Measurements from ENCODE around the gene UTS2.

UTS2 gene

GRCh38 chr1:7853684-7854026 is 790 bp upstream of the UTS2 start:
- Histone ChIP-seq H3K27me3 (ENCODE audit: insufficient read depth, insufficient read length) (no peaks in the 10 kb centered on the region), H3K9me3 (ENCODE audit: insufficient read depth, low read length) (no peaks in the 10 kb centered on the region), H3K4me3 (ENCODE audit: insufficient read length, low read depth) (no peak overlapping the region), H3K36me3 (ENCODE audit: insufficient read depth, insufficient read length, low read length) (no peaks in the 10 kb centered on the region), H3K9ac (ENCODE audit: insufficient read length, low read depth) (no peak overlapping the region), H3K4me1 (ENCODE audit: insufficient read depth, insufficient read length) (no peaks in the 10 kb centered on the region)
- TF ChIP-seq YY1 (IDR thresholded peaks at IDR 0.05; ENCODE audit: insufficient read depth, insufficient read length) (no peak), ZNF274 (IDR thresholded peaks at IDR 0.05; ENCODE audit: low read depth, low read length) (no peak), SUZ12 (IDR thresholded peaks at IDR 0.05; ENCODE audit: extremely low read depth, insufficient read depth, insufficient read length) (no peak)
- no peak for DNase-seq (ENCODE audit: low read depth, low spot score)

GRCh38 chr1:7850786-7851185 is 2.1 kb downstream of the UTS2 start:
- DNase-seq (ENCODE audit: low read depth, low spot score): no peak
- no peaks in the 10 kb centered on the region for H3K9me3 ChIP-seq (ENCODE audit: insufficient read depth, low read length)
- TF ChIP-seq YY1 (IDR thresholded peaks at IDR 0.05; ENCODE audit: insufficient read depth, insufficient read length) (no peak), ZNF274 (IDR thresholded peaks at IDR 0.05; ENCODE audit: low read depth, low read length) (no peak), SUZ12 (IDR thresholded peaks at IDR 0.05; ENCODE audit: extremely low read depth, insufficient read depth, insufficient read length) (no peak)
- no peaks in the 10 kb centered on the region for H3K27me3 ChIP-seq (ENCODE audit: insufficient read depth, insufficient read length)
- H3K4me1 ChIP-seq (ENCODE audit: insufficient read depth, insufficient read length): no peaks in the 10 kb centered on the region
- H3K9ac ChIP-seq (ENCODE audit: insufficient read length, low read depth): no peak overlapping the region
- no peak overlapping the region for H3K4me3 ChIP-seq (ENCODE audit: insufficient read length, low read depth)
- no peaks in the 10 kb centered on the region for H3K36me3 ChIP-seq (ENCODE audit: insufficient read depth, insufficient read length, low read length)

- Histone ChIP-seq H3K36me3 (ENCODE audit: insufficient read depth, insufficient read length, low read length) (no peaks in the 10 kb centered on the region), H3K4me1 (ENCODE audit: insufficient read depth, insufficient read length) (no peaks in the 10 kb centered on the region), H3K9me3 (ENCODE audit: insufficient read depth, low read length) (no peaks in the 10 kb centered on the region), H3K27me3 (ENCODE audit: insufficient read depth, insufficient read length) (no peaks in the 10 kb centered on the region), H3K4me3 (ENCODE audit: insufficient read length, low read depth) (no peak overlapping the region), H3K9ac (ENCODE audit: insufficient read length, low read depth) (no peak overlapping the region)
- TF ChIP-seq YY1 (IDR thresholded peaks at IDR 0.05; ENCODE audit: insufficient read depth, insufficient read length): no peak
- TF ChIP-seq ZNF274 (IDR thresholded peaks at IDR 0.05; ENCODE audit: low read depth, low read length): no peak
- TF ChIP-seq SUZ12 (IDR thresholded peaks at IDR 0.05; ENCODE audit: extremely low read depth, insufficient read depth, insufficient read length): no peak
- no peak for DNase-seq (ENCODE audit: low read depth, low spot score)
Observed at GRCh38 chr1:7847599-7847998, 5.3 kb downstream of the UTS2 start.

DNA sequence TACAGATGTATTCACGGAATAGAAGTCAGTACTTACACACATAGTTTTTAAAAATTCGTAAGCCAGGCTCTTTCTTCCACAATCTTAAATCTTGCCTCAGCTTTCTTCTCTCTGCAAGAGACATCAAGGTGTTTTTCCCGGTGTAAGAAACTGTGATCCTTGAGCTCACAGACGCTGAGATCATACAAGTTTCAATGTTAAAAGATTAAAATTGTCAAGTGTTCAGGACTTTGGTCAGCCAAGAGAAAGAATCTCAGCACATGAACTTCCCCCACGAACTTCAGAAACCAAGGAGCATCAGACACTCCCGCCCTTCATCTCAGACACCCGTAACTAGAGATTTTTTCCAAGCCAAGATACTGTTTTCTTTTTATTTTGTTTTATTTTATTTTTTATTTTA is 6.2 kb downstream of the UTS2 start:
- no peak for TF ChIP-seq ZNF274 (IDR thresholded peaks at IDR 0.05; ENCODE audit: low read depth, low read length)
- H3K9ac ChIP-seq (ENCODE audit: insufficient read length, low read depth): no peak overlapping the region
- H3K4me3 ChIP-seq (ENCODE audit: insufficient read length, low read depth): no peak overlapping the region
- no peaks in the 10 kb centered on the region for H3K27me3 ChIP-seq (ENCODE audit: insufficient read depth, insufficient read length)
- no peaks in the 10 kb centered on the region for H3K36me3 ChIP-seq (ENCODE audit: insufficient read depth, insufficient read length, low read length)
- H3K9me3 ChIP-seq (ENCODE audit: insufficient read depth, low read length): no peaks in the 10 kb centered on the region
- no peak for DNase-seq (ENCODE audit: low read depth, low spot score)
- no peaks in the 10 kb centered on the region for H3K4me1 ChIP-seq (ENCODE audit: insufficient read depth, insufficient read length)

DNA sequence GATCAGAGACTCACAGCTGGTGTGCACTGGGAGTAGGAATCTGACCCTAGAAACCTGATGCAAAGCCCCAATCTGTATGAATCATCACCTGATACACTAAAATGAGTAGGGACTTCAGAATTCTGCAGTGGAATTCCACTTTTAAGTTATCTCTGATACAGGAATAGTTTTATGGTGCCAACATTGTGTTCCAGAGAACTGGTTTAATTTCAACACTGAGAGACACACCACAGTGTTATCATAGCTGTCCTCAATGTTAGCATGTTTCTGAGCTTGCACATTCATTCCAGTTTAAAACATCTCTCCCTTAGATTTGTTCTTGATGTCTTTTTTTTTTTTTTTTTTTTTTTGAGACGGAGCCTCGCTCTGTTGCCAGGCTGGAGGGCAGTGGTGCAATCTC is 7.1 kb downstream of the UTS2 start:
- Histone ChIP-seq H3K4me1 (ENCODE audit: insufficient read depth, insufficient read length) (no peaks in the 10 kb centered on the region), H3K36me3 (ENCODE audit: insufficient read depth, insufficient read length, low read length) (no peaks in the 10 kb centered on the region), H3K9me3 (ENCODE audit: insufficient read depth, low read length) (no peaks in the 10 kb centered on the region), H3K9ac (ENCODE audit: insufficient read length, low read depth) (no peak overlapping the region), H3K4me3 (ENCODE audit: insufficient read length, low read depth) (no peak overlapping the region), H3K27me3 (ENCODE audit: insufficient read depth, insufficient read length) (no peaks in the 10 kb centered on the region)
- TF ChIP-seq YY1 (IDR thresholded peaks at IDR 0.05; ENCODE audit: insufficient read depth, insufficient read length) (no peak), ZNF274 (IDR thresholded peaks at IDR 0.05; ENCODE audit: low read depth, low read length) (no peak), SUZ12 (IDR thresholded peaks at IDR 0.05; ENCODE audit: extremely low read depth, insufficient read depth, insufficient read length) (no peak)
- DNase-seq (ENCODE audit: low read depth, low spot score): no peak

DNA sequence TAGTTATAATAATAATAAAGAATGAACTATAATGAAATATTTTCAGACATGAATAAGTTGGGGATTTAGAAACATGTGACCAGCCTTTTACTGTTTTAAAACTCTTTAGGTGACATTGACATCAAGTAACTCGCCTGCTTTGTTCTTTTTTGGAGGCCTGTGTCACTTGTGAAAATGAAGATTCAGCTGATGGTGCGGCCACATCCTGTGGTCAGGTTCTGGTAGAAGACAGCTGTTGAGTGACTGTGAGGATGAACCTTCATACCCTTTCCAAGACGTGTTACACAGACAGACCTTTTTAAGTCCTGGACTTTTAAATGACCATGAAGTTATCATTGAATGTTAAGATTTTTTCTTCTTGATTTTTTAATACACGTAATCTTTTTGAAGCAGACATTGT is 10.3 kb downstream of the UTS2 start:
- Histone ChIP-seq H3K27me3 (ENCODE audit: insufficient read depth, insufficient read length) (no peaks in the 10 kb centered on the region), H3K4me1 (ENCODE audit: insufficient read depth, insufficient read length) (no peaks in the 10 kb centered on the region), H3K36me3 (ENCODE audit: insufficient read depth, insufficient read length, low read length) (no peaks in the 10 kb centered on the region), H3K9ac (ENCODE audit: insufficient read length, low read depth) (no peak overlapping the region), H3K9me3 (ENCODE audit: insufficient read depth, low read length) (peaks cover 6% of the 10 kb centered on the region; the same call in 1 of the 2 replicates), H3K4me3 (ENCODE audit: insufficient read length, low read depth) (no peak overlapping the region)
- TF ChIP-seq SUZ12 (IDR thresholded peaks at IDR 0.05; ENCODE audit: extremely low read depth, insufficient read depth, insufficient read length) (no peak), ZNF274 (IDR thresholded peaks at IDR 0.05; ENCODE audit: low read depth, low read length) (no peak), YY1 (IDR thresholded peaks at IDR 0.05; ENCODE audit: insufficient read depth, insufficient read length) (no peak)
- no peak for DNase-seq (ENCODE audit: low read depth, low spot score)

GRCh38 chr1:7839526-7839925 is 13.3 kb downstream of the UTS2 start:
- Histone ChIP-seq H3K27me3 (ENCODE audit: insufficient read depth, insufficient read length) (no peaks in the 10 kb centered on the region), H3K4me1 (ENCODE audit: insufficient read depth, insufficient read length) (no peaks in the 10 kb centered on the region), H3K4me3 (ENCODE audit: insufficient read length, low read depth) (no peak overlapping the region), H3K9me3 (ENCODE audit: insufficient read depth, low read length) (peaks cover 6% of the 10 kb centered on the region; the same call in 1 of the 2 replicates), H3K36me3 (ENCODE audit: insufficient read depth, insufficient read length, low read length) (no peaks in the 10 kb centered on the region), H3K9ac (ENCODE audit: insufficient read length, low read depth) (no peak overlapping the region)
- TF ChIP-seq YY1 (IDR thresholded peaks at IDR 0.05; ENCODE audit: insufficient read depth, insufficient read length) (no peak), ZNF274 (IDR thresholded peaks at IDR 0.05; ENCODE audit: low read depth, low read length) (no peak), SUZ12 (IDR thresholded peaks at IDR 0.05; ENCODE audit: extremely low read depth, insufficient read depth, insufficient read length) (no peak)
- no peak for DNase-seq (ENCODE audit: low read depth, low spot score)

DNA sequence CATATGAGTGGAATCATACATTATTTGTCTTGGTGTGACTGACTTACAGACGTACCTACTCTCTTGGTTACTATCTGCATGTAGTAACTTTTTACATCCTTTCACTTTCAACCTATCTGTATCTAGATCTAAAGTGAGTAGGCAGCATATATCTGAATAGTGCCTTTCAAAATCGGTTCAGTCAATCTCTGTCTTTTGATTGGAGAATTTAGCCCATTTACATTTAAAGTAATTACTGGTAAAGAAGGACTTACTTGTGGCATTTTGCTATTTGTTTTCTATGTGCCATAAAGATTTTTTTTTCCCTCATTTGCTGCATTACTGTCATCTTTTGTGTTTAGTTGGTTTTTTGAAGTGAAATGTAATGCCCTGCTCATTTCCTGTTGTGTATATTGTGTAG is 14.2 kb downstream of the UTS2 start:
- no peak for DNase-seq (ENCODE audit: low read depth, low spot score)
- TF ChIP-seq YY1 (IDR thresholded peaks at IDR 0.05; ENCODE audit: insufficient read depth, insufficient read length) (no peak), ZNF274 (IDR thresholded peaks at IDR 0.05; ENCODE audit: low read depth, low read length) (no peak), SUZ12 (IDR thresholded peaks at IDR 0.05; ENCODE audit: extremely low read depth, insufficient read depth, insufficient read length) (no peak)
- H3K36me3 ChIP-seq (ENCODE audit: insufficient read depth, insufficient read length, low read length): no peaks in the 10 kb centered on the region
- H3K4me3 ChIP-seq (ENCODE audit: insufficient read length, low read depth): no peak overlapping the region
- no peak overlapping the region for H3K9ac ChIP-seq (ENCODE audit: insufficient read length, low read depth)
- peaks cover 6% of the 10 kb centered on the region; the same call in 1 of the 2 replicates for H3K9me3 ChIP-seq (ENCODE audit: insufficient read depth, low read length)
- H3K27me3 ChIP-seq (ENCODE audit: insufficient read depth, insufficient read length): no peaks in the 10 kb centered on the region
- no peaks in the 10 kb centered on the region for H3K4me1 ChIP-seq (ENCODE audit: insufficient read depth, insufficient read length)
